HCT116 (cell line): ENCODE results near the gene SCFD1.
"Not testable (repeated sequence)": the region's sequence is repeated elsewhere in the genome, so short reads cannot be mapped to it uniquely, and the experiment has no call there.

Experiments
- POLR2A ChIP-seq: IDR thresholded peaks from 2 replicates; pipeline ENCODE4 v1.7.0; 2011; ENCODE audit warnings: borderline replicate concordance; ENCODE audit not compliant: insufficient read depth, insufficient read length; ENCODE audit errors: extremely low read depth
- RAD21 ChIP-seq: IDR thresholded peaks from 2 replicates; pipeline ENCODE4 v1.6.1; 2012; ENCODE audit warnings: low read depth, mild to moderate bottlenecking
- TF ChIP-seq, protein P1 (sequence below), 3 experiments: fragments of 200-600 bp in 1 of 3; sonication (generic) in 1 of 3; IDR thresholded peaks in 2 of 3; conservative IDR thresholded peaks in 1 of 3; 2 replicates each; pipeline ENCODE4 v1.5.1; 2012 to 2017; ENCODE audit warnings: low read depth in 2 of 3, low read length in 2 of 3, antibody characterized with exemption in 1 of 3, borderline replicate concordance in 1 of 3, control low read depth in 1 of 3, mild to moderate bottlenecking in 1 of 3, mixed read lengths in 1 of 3, mixed run types in 1 of 3, moderate library complexity in 1 of 3; ENCODE audit not compliant: insufficient read depth in 1 of 3

DNA sequence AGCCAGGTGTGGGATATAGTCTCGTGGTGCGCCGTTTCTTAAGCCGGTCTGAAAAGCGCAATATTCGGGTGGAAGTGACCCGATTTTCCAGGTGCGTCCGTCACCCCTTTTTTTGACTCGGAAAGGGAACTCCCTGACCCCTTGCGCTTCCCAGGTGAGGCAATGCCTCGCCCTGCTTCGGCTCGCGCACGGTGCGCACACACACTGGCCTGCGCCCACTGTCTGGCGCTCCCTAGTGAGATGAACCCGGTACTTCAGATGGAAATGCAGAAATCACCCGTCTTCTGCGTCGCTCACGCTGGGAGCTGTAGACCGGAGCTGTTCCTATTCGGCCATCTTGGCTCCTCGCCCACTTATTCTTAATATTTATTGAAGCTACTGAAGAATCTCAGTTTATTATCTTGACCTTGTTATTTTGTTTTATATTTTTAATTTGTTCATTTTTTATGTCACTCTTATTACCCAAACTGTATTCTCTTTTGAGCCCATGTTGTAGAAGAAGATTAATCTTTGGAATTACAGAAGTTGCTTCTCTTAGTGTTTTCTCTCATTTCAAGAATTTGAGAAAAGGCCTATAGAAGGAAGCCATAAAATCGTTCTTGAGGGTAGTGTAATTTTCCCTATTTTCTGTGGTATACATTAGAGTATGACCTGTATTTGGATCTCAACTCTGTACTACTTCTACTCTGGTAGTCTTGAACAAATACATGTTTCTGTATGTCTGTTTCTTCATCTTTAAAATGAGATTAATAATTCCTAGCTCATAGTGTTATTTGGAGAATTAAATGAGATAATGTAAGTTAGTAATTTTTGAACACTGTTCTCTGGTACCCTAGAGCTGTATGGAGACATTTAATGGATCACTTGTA, 68.6 kb downstream of the SCFD1 start:
- TF ChIP-seq, protein P1, sequence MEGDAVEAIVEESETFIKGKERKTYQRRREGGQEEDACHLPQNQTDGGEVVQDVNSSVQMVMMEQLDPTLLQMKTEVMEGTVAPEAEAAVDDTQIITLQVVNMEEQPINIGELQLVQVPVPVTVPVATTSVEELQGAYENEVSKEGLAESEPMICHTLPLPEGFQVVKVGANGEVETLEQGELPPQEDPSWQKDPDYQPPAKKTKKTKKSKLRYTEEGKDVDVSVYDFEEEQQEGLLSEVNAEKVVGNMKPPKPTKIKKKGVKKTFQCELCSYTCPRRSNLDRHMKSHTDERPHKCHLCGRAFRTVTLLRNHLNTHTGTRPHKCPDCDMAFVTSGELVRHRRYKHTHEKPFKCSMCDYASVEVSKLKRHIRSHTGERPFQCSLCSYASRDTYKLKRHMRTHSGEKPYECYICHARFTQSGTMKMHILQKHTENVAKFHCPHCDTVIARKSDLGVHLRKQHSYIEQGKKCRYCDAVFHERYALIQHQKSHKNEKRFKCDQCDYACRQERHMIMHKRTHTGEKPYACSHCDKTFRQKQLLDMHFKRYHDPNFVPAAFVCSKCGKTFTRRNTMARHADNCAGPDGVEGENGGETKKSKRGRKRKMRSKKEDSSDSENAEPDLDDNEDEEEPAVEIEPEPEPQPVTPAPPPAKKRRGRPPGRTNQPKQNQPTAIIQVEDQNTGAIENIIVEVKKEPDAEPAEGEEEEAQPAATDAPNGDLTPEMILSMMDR (IDR thresholded peaks at IDR 0.05 in 2 of 3, conservative IDR thresholded peaks at IDR 0.05 in 1 of 3; ENCODE audit: borderline replicate concordance in 1 of 3, insufficient read depth in 1 of 3, low read depth in 2 of 3, low read length in 2 of 3), result not testable (repeated sequence)
- TF ChIP-seq RAD21, POLR2A: not testable (repeated sequence)
